NCI-H526 (cell line): ENCODE measurements around the gene FBXO3.

Source experiments
- DNase-seq, 2 experiments: peaks; one replicate each; lab custom pipeline; 2025; lab: John Stamatoyannopoulos, UW

Gene FBXO3

DNA sequence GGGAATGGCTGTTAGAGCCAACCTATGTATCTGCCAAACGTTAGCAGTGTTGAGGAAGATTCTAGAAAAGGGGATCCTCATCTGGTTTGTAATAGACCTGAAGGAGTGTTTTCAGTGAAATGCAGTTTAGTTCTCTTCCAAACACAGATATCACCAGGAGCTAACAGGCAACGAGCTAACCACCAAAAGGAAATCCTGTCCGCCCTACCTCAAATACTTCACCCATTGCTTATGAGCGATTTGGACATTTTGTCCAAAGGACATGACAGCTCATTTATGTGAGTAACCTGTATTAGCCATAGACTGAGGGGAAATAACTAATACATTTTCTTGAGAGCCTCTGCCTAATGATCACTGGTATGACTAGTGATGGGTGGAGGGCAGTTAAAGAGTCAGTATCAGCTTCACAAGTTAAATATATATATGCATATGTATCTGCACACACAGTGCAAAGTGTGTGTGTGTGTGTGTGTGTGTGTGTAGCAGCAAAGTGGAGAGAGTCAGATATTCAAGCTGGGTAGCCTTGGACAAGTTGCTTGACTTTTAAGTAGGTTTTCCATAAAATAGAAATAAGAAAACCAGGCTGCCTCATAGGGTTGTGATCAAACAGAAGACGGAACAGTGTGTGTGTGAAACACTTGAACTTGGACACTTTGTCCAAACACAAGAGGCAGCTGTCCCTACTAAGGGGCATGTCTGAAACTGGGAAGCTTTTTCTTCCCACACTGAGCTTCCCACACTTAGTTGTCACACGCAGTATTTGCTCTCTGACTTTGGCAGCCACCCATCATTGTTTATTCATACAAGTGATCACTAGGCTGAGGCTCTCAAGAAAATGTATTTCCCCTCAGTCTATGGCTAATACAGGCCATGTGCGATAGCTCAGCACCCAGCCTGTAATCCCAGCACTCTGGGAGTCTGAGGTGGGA is 72.8 kb downstream of the FBXO3 start:
- peak in 1 of 2 experiments; percentile 7 for DNase-seq

GRCh38 chr11:33700502-33701271 is 73.6 kb downstream of the FBXO3 start, which contains the start of gene C11orf91:
C11orf91 (minus strand) TSS chr11:33700826; CDS start chr11:33700740, 86 bp downstream.
- DNase-seq = peak; percentile 80 to 98

DNA sequence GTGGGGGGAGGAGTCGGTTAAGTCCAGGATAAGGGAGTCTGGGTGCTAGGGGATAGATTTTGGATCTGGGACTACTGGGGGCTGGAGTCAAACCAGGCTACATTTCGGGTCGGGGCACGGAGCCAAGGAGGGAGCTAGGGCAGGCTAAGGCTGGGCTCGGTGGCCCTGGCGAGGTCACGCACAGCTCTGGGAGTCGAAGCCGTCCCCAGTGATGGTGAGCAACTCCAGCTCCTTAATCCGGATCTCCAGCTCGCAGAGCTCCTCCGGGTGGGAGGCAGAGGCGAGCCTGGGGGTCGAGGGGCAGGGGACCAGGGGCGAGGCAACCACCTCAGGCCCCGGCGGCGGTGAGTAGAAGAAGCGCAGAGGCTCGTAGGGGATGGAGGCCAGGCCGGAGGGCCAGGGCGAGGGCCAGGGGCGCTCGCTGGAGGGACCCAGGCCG is 74.2 kb downstream of the FBXO3 start:
- no peak for DNase-seq

DNA sequence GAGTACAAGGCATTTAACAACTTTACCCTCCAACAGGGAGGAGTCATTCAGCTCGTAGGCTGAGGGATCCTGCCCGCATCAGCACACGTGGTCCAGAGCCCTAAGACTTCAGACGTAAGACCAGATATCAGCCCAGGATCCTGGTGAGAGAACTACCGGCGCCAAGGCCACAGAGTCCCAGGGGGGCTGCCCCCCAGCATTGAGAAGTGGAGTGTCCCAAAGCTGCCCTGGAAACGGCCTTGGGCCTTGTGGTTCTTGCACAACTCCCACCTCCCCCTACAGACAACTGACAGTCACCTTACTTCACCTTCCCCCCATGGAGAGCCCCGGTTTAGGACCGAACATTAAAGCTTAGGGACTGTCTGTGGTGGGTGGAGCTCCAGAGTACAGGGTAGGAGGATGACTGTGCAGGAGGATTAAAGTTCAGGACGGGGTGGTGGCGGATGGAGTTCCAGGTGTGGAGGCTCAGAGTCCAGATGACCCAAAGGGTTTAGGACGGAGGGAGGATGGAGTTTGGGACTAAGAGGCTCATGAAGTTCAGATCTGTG is 74.7 kb downstream of the FBXO3 start:
- no peak for DNase-seq

DNA sequence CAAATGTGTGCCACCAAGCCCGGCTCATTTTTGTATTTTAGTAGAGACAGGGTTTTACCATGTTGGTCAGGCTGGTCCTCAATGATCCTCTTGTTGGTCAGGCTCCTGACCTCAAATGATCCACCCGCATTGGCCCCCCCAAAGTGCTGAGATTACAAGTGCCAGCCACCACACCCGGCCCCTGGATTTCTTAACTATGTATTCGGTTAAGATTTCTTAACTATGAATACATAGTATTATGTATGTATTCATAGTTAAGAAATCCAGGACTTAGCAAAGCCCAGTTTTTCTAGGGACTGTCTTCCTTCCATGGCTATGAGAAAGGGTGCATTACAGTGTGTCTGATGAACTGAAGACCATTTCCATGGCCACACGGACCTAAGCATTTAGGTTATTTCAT is 75.4 kb downstream of the FBXO3 start:
- DNase-seq = no peak

DNA sequence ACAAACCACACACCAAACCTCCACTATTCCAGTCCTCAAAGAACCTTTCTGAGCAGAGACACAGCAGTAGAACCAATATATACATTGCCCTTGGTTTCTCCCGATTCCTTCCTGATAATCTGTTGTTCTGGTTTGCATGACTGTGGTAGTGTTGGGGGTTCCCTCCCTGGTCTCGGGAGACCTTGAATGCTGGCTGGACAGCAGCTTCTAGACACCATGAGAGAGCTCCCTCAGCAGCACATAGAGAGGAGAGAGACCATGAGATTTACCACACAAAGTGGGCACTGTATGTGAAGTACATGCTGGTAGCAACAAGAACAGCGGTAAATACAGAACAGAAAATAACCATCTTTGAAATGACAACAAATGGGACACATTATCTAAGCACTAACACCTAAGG is 76.3 kb downstream of the FBXO3 start:
- no peak for DNase-seq

- DNase-seq = no peak
Observed at GRCh38 chr11:33696931-33697638, 77.2 kb downstream of the FBXO3 start.

DNA sequence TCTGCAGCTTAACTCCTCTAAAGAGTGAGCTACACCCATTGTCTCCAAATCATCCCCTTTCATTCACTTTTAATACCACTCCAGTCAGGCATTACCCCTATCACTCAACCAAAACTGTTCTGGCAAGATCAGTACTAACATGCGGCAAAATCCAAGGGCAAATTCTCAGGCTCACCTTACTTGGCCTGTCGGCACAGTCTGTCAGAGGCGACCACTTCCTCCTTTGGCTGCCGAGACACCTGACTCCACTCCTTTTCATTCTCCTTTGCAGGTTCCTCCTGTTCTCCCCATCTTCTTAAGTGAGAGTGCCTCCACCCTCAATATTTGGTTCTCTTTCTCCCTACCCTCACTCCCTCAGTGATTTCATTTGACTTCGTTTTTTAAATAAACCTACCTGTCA is 77.9 kb downstream of the FBXO3 start:
- no peak for DNase-seq

DNA sequence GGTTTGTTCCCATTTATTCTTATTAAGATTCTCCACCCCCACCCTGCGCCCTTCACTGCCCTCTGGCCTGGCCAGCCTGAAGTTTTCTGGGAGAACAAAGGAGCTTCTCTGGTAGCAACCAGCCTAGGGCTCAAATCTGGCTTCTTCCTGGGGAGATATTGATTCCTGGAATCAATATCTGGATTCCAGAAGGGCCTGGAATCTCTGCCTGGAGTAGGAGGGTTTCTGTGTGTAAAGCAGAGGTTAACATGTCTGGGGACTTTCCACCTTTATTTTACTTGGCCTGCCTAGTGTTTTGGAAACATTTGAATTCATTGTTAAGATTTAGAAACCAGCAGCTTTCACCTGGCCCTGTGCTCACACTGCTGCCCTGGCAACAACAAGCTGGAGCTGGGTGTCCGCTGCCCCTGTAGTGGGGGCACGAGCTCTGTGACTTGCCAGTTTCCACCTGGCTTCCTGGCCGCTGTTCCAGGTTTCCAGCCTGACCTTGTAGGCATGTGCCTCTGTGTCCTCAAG is 79.2 kb downstream of the FBXO3 start:
- DNase-seq = no peak

GRCh38 chr11:33694346-33695050 is 79.8 kb downstream of the FBXO3 start:
- no peak for DNase-seq

DNA sequence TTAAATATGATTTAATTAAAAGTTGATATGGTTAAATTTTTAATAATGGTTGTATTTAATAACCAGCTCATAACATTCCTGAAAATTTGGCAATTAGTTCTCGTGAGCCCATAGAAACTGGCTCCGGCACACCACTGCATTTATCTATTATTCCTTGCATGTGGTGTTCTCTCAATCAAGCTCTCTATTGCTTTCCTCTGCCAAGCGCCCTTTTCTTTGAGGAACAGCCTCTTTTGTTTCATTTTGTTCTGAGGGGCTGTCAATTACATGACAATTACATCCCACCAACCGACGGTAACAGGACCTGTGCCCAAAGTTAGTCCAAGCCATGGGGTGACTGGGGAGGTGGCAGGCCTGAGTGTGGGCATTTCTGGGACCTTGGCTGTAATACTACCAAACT is 81.8 kb downstream of the FBXO3 start:
- no peak for DNase-seq

GRCh38 chr11:33692013-33692504 is 82.3 kb downstream of the FBXO3 start:
- DNase-seq = no peak

- no peak for DNase-seq
Observed at GRCh38 chr11:33691066-33691864, 83.1 kb downstream of the FBXO3 start.
